GM19328 (cell line): ENCODE measurements around the gene STARD5.

Experiments
- ATAC-seq: cut with Tn5 transposase; IDR thresholded peaks from one replicate; pipeline ENCODE4 v1.9.1; 2021; ENCODE audit warnings: mild to moderate bottlenecking, moderate library complexity; ENCODE audit not compliant: unreplicated experiment

The STARD5 gene

DNA sequence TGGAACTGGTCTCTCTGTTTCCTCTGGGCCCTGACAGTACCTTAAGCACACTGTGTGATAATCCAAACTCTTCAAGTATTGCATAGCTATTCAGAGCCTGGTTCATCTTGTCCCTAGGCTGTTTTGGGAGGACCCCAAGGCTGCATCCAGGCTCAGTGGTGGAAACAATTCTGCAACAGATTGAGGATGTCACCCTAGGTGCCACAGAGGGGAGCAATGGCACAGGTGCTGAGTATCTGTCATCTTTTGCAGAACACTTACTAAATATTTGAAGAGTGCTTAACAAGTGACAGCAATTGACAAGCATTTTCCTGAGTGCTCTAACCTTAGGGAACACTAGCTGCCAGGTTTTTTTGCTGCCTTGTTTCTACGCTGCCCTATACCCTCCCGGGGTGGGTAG is 27.8 kb downstream of the STARD5 start:
- ATAC-seq, result no peak

DNA sequence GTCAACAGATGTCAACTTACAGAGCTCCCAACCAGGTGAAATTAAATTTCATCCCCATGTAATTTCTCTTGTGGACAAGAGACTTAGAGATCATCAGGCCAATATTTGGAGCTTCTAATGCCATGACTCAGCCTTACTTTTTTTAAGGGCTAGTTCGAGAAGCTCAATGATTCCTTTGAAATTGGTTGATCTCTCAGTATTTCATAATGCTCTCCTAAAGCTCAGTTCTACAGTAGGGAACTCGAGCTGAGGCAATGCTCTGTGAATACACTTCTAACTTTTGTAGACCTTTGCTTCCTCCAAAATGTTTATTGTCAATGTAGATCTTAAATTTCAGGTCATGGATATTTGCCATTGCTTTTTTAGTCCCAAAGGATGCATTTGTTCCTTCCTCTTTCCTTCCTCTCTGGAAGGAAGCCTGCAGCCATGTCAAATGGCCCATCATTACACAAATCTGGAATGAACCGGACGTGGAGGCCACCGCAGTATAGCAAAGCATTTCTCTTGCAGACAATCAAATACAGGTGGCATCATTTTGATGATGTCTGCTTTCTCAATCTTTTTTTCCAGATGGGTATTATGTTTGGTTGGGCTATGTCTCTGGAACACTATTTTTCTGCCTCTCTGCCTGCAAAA is 28.3 kb downstream of the STARD5 start:
- no peak for ATAC-seq

DNA sequence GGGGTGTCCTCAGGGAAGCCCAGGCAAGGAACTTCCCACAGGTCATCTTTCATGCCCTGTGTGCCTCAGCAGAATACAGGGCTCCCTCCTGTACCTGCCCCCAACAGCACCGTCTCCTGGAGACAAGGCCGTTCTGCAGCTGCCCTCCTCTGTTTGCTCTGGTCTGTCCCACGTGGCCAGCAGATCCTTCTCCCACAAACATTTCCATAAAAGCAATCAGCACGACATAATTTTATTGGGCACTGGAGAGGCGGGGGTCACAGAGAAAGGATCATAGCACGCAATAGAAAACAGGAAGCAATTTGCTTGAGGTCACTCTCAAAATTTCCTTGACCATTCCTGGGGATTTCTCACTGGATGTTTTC is 29.4 kb downstream of the STARD5 start:
- no peak for ATAC-seq

DNA sequence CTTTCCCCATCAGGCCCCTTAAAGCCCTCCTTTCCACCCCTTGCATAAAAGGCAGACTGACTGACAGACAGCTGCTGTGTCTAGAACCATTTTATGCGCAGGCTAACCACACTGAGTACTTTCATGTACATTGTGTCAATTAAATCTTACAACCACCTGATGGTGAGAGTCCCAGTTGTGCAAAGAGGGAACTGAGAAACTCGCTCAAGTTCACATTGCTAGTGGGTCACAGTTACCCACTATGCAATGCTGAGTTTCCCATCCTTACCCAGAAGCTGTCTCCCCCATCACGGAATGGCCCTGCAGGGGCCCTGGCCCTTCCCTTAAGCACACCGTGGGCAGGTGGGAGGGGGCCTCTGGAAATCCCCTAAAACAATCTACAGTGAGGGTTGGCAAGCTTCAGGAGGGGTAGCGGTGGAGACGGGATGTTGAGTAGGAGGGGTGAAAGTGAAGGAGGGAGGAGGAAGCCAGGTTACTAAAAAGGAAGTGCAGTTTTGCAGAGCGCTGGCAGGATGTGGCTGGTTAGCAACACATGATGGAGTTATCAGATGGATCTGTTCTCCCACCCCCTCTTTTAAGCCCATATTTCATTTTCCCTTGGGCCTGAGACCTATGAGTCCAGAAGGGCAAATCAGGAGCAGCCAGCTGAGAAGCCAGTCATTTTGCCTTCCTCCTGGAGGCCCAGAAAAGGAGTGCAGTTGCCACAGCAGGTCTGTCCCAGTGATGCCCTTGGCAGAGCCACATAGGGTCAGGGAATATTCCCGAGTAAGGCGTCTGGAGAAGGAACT is 30.0 kb downstream of the STARD5 start:
- ATAC-seq, result peak; percentile 47

DNA sequence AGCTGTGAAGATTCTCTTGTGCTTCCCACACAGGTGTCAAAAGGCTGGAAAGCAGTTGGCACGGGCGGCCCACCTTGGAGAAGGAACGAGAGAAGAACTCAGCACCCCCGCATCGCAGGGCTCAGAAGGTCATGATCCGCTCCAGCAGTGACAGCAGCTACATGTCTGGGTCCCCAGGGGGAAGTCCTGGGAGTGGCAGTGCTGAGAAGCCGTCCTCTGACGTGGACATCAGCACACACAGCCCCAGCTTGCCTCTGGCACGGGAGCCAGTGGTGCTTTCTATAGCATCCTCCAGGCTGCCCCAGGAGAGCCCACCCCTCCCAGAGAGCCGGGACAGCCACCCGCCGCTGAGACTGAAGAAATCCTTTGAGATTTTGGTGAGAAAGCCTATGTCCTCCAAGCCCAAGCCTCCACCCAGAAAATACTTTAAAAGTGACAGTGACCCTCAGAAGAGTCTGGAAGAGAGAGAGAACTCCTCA is 31.4 kb downstream of the STARD5 start:
- ATAC-seq, result peak; percentile 35

DNA sequence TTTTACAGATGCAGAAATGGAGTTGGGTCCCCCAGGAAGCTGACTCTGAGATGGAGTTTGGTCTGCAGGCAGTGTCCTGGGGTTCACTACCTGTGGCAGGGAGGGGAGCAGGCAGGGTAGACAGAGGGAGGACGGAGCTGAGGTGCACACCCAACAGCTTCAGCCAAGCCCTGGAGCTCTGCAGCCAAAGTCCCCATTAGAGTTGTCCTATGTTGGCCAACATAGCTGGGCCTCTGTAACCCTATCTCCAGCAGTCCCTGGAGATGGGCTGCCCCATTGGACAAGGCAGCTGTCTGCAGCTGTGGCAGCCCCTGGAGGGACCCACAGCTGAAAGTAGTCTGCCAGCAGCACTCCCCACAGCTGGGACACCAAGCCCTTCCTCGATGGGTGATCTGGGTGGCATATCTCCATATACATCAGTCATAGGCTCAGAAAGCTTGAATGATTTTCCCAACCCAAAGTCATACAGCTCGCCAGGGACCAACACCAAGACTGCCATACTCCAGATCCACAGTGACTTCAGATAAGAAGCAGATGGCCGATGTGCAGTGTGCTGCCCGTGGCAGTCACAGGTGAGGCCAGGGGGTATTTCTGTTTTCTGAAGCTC is 31.9 kb downstream of the STARD5 start:
- no peak for ATAC-seq

DNA sequence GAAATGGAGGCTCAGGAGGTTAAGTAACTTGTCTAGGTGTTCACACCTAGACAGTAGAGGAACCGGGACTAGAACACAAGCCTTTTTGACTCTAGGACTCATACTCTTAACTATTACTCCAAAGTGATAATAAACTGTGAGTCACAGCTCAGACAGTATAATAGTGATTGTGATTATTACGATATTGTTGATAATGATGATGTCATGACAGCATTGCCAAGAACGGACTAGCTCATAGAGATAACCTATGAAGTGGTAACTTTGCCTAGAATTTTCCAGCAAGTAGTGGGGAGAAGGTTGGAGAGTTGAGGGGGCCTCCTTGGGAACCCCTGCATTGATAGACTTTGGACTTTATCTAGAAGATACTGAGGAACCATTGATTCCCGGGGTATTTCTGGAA is 34.0 kb downstream of the STARD5 start:
- no peak for ATAC-seq

DNA sequence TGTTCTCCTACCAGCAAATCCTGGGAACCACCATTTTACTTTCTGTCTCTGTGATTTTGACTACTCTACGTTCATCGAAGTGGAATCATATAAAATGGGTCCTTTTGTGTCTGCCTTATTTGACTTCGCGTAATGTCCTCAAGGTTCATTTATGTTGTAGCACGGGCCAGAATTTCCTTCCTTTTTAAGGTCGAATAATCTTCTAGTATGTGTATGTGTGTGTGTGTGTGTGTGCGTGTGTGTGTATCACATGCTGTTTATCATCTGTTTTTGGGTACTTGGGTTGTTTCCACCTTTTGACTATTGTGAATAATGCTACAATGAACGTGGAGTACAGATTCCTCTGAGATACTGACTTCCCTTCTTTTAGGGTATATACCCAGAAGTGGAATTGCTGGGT is 35.3 kb downstream of the STARD5 start:
- ATAC-seq, result no peak

DNA sequence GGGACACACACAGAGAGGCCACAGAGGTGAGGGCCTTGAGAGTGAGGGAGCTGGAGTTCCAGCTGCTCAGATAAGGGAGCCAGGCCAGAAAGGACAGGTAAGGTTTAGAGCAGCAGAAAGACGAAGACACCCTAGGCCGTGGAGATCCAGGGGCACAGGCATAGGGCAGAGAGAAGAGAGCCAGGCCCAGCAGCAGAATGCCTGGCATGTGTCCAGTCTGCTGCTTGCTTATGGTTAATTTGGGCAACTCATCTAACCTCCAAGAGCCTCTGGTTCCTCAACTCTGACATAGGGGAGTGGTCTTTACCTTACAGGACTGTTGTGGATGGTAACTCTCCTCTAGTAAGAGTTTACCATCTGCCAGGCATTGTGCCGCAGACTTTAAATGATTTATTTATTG is 35.9 kb downstream of the STARD5 start:
- no peak for ATAC-seq

DNA sequence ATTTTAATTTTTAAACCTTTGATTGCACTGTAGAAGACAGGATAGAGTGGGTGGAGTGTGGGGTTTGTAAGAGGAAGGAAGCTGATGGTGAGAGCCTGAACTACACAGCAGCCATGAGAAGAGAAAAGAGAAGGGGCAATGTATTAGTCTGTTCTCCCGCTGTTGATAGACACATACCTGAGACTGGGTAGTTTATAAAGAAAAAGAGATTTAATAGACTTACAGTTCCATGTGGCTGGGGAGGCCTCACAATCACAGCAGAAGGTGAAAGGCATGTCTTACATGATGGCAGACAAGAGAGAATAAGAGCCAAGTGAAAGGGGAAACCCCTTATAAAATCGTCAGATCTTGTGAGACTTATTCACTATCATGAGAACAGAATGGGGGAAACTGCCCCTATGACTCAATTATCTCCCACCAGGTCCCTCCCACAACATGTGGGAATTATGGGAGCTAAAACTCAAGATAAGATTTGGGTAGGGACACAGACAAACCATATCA is 37.3 kb downstream of the STARD5 start:
- ATAC-seq, result no peak

DNA sequence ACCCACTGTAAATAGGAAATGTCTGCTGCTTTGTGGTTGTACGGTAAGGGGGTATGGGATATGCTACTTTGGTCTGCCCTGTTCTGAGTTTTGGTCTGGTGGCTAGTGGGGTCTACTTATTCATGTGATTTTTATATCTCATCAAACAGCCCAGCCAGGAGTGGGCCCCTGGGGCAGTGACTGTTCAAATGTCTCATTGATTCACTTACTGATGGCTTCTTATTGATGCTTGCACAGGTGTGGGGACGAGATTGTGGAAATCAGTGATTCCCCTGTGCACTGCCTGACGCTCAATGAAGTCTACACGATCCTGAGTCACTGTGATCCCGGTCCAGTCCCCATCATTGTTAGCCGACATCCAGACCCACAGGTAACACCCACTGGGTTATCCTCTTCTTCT is 38.5 kb downstream of the STARD5 start:
- ATAC-seq, result no peak

DNA sequence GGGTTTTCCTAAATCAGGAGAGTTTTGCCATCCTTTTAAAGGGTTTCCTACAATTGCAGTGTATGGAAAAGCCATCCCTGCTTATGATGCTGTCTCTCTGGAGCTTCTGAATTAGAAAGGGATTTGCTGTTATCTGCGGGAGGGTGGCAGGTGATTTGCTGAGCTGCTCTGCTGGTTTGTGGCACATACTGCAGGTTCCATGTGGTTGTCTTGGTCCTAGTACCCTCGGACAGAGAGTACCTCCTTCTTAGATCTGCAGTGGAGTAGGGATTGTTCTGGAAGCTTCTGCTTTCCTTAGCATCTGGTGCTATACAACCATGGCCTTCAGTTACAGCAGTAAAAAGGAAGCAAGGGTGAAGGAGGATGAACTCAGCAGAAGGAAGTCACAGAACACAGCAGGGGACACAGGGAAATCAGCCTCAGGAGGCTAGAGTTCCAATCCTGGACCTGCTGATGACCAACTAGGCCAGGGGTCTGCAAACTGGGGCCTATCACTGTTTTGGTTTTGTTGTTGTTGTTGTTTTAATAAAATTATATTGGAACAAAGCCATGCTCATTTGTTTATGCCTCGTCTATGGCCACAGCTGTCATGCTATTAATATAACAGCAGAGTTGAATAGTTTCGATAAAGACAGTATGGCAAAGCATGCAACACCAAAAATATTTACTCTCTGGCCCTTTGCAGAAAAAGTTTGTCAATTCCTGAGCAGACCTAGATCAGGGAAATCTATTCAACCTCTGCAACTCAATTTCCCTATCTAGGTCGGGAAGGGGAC is 39.5 kb downstream of the STARD5 start:
- ATAC-seq, result no peak

DNA sequence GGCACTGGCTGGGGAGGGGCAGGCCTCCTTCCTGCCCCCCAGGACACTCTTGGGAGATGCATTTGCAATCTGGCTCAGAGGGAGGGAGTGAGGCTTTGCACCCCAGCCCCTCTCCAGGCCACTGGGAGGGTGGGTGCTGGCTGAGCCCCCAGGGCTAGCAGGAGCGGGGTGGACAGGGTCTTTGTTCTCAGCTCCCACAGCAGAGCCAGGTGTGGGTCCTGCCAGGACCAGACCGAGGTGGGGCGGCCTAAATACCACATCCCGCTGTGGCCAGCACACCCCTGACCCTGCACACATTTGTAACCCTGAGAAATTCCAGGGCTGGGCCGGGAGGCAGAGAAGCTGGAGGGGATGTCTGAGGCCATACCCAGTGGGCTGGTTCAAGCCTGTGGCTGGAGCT is 41.0 kb downstream of the STARD5 start:
- no peak for ATAC-seq

DNA sequence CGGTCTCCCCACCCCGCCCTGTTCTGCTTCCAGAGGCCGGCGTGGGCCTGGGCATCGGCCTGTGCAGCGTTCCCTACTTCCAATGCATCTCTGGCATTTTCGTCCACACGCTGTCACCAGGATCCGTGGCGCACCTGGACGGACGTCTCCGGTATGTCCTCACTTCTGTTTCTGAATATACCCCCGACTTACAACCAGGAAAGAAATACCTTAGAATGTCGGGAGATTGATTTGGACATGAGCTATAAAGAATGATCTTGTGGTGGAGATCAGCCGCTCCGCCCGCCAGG is 41.4 kb downstream of the STARD5 start:
- no peak for ATAC-seq

DNA sequence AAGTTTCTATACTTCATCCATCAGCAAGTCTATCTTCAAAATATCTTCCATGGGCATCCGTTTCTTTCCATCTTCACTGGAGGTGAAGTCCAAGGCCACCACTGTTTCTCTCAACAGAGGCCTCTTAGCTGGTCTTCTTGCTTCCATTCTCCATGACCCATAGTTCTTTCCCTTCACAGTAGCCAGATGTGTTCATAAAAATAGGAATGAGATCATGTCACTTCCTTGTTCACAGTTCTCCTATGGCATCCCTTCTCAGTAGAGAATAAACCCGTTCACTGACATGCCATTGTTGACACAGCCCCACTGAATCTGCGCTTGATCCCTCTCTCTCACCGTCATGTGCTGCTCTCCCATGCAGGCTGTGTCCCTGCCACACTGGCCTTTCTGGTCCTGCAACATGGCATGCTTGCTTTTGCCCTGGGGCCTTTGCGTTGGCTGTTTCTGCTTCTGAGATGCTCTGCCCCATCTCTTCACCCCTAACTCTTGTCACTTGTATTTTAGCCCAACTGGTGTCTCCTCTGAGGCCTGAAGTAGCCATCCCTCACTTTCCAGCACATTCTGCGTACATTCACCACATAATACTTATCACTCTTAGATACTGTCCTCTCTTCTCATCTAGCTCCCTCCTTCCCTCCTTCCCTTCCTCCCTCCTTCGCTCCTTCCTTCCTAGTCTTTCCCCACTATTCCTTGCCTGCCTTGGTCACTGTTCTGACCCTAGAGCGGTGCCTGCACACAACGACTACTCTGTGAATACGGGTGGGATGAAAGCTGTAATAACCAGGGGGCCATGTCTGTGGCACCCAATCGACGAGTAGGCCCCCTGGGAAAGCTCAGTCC is 42.0 kb downstream of the STARD5 start:
- ATAC-seq, result no peak

DNA sequence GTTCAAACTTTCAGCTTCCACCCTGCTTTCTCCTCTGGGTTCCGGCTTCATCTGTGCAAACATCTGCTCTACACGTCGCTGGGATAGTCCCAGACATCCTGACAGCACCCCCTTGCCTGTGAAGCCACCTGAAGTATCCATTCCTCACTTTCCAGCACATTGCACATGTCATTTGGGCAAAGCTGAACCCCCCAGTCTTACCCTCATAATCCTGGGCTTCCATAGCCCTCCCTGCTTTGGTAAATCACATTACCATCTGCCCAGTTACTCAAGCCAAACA is 42.5 kb downstream of the STARD5 start:
- ATAC-seq, result no peak

DNA sequence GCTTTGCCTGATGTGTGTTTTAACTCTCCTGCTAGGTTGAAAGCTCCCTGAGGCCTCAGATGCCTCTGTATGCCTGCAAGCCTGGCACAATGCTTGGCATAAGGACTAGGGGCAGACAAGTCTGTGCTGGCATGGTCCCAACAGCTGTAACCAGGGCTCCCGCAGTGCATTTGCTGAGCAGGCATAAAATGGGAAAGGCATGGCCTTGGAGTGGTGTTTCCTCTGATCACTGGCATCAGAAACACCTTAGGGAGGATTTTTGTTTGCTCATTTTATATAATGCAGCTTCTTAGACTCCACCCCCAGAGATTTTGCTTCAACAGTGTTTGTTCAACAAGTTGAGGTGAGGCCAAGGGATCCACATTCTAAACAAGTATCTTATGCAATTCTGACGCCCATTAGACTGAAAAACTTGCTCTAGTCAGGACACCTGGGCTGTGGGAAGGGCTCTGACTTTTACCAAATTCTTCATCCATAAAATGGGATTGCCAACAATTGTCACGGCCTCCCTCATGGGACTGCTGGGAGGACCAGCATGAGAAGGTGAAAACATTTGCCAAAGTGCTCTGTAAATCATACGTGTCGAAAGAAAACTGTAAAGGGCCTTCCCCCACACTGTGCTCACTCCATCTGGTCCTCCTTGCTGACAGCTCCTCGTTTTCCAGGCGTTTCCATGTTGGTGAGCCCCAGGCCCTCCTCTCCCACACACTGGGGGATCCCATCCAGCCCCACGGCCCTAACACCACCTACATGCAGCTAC is 43.1 kb downstream of the STARD5 start:
- ATAC-seq, result no peak

DNA sequence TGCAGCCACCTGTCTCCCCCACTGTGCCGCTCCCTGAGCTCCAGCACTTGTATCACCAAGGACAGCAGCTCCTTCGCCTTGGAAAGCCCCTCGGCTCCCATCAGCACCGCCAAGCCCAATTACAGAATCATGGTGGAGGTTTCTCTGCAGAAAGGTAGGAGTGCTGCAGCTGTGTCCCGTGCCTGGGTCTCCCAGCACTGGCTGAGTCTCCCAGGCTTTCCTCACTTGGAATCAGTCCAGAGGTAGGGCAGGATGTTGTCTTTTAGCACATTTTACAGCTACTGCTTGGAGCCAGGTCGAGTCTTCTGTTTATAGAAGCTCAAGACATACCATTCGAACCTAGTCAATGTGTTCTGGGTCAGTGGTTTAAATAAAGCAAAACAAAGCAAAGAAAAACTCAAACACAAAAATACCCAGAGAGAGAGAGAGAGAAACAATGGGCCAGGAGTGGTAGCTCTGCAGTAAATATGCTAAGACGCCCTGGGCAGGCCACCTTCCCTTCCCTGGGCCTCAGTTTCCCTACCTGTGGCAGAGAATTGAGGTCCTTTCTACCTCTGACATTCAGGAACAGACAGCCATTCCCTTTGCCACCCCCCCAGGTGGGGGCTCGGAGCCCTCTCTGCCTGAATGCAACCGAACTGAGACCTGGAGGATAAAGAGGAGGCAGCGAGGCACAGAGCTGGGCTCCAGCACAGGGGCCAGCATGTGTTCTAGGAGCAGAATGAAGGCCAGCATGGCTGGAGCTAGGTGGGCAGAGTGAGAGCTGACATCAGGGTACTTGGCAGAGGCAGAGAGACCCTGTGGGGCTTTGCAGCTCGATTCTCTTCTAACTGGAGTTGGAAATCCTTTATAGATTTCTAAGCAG is 44.1 kb downstream of the STARD5 start:
- ATAC-seq, result no peak
